ENCODE measurements around the gene CAMTA1. TPM values are rescaled to one million over a fixed set of nuclear protein-coding genes. Genes with fewer than 3 reads are reported as not detected.

Gene CAMTA1
- total RNA-seq, 4 donors from 2014 or later: 57.4 to 88.3 (median 62.1) TPM

- Histone ChIP-seq H3K36me3 (no peaks in the 10 kb centered on the region), H3K9me3 (no peaks in the 10 kb centered on the region), H3K27me3 (no peaks in the 10 kb centered on the region), H3K4me3 (no peak overlapping the region), H3K4me1 (no peaks in the 10 kb centered on the region), H3K27ac (no peak overlapping the region)
- DNase-seq: no peak
- no peak for TF ChIP-seq POLR2A (IDR thresholded peaks at IDR 0.05)
- TF ChIP-seq CTCF (IDR thresholded peaks at IDR 0.05): no peak
Observed at GRCh38 chr1:6996866-6997265, 211.6 kb downstream of the CAMTA1 start.

- DNase-seq: no peak
- TF ChIP-seq POLR2A (IDR thresholded peaks at IDR 0.05) (no peak), CTCF (IDR thresholded peaks at IDR 0.05) (no peak)
- Histone ChIP-seq H3K36me3 (no peaks in the 10 kb centered on the region), H3K4me1 (no peaks in the 10 kb centered on the region), H3K27ac (no peak overlapping the region), H3K4me3 (no peak overlapping the region), H3K27me3 (no peaks in the 10 kb centered on the region), H3K9me3 (no peaks in the 10 kb centered on the region)
Observed at GRCh38 chr1:6998267-6998666, 213.0 kb downstream of the CAMTA1 start.

GRCh38 chr1:6999826-7000225 is 214.6 kb downstream of the CAMTA1 start:
- H3K4me1 ChIP-seq: no peaks in the 10 kb centered on the region
- H3K4me3 ChIP-seq: no peak overlapping the region
- DNase-seq: no peak
- no peak for TF ChIP-seq CTCF (IDR thresholded peaks at IDR 0.05)
- no peak overlapping the region for H3K27ac ChIP-seq
- H3K9me3 ChIP-seq: no peaks in the 10 kb centered on the region
- no peaks in the 10 kb centered on the region for H3K36me3 ChIP-seq
- no peaks in the 10 kb centered on the region for H3K27me3 ChIP-seq

- Histone ChIP-seq H3K27ac (no peak overlapping the region), H3K36me3 (no peaks in the 10 kb centered on the region), H3K27me3 (no peaks in the 10 kb centered on the region), H3K4me1 (no peaks in the 10 kb centered on the region), H3K9me3 (no peaks in the 10 kb centered on the region), H3K4me3 (no peak overlapping the region)
- TF ChIP-seq POLR2A (IDR thresholded peaks at IDR 0.05): no peak
- TF ChIP-seq CTCF (IDR thresholded peaks at IDR 0.05): no peak
- DNase-seq: no peak
Observed at GRCh38 chr1:7000720-7001119, 215.5 kb downstream of the CAMTA1 start.

- H3K27me3 ChIP-seq: no peaks in the 10 kb centered on the region
- no peak for DNase-seq
- H3K9me3 ChIP-seq: no peaks in the 10 kb centered on the region
- no peak overlapping the region for H3K4me3 ChIP-seq
- H3K27ac ChIP-seq: no peak overlapping the region
- TF ChIP-seq POLR2A (IDR thresholded peaks at IDR 0.05) (no peak), CTCF (IDR thresholded peaks at IDR 0.05) (no peak)
- H3K4me1 ChIP-seq: no peaks in the 10 kb centered on the region
- no peaks in the 10 kb centered on the region for H3K36me3 ChIP-seq
Observed at GRCh38 chr1:7002728-7003127, 217.5 kb downstream of the CAMTA1 start.

GRCh38 chr1:7003676-7004075 is 218.4 kb downstream of the CAMTA1 start:
- Histone ChIP-seq H3K36me3 (no peaks in the 10 kb centered on the region), H3K27me3 (no peaks in the 10 kb centered on the region), H3K4me1 (no peaks in the 10 kb centered on the region), H3K4me3 (no peak overlapping the region), H3K9me3 (no peaks in the 10 kb centered on the region), H3K27ac (no peak overlapping the region)
- TF ChIP-seq POLR2A (IDR thresholded peaks at IDR 0.05): no peak
- TF ChIP-seq CTCF (IDR thresholded peaks at IDR 0.05): no peak
- no peak for DNase-seq
